Astrocyte of the spinal cord (primary cell): ENCODE data around the gene CRYBG2.

ENCODE experiments used
- DNase-seq: peaks from one replicate; pipeline ENCODE4 v3.0.0; 2011; ENCODE audit warnings: low read depth, low spot score
- H3K4me3 ChIP-seq: 2 replicates; pipeline ENCODE4 v1.5.1; 2011; ENCODE audit warnings: low read depth, mild to moderate bottlenecking, low read length, moderate library complexity
- CTCF ChIP-seq: IDR thresholded peaks from 2 replicates; pipeline ENCODE4 v1.5.1; 2012; ENCODE audit warnings: low read depth, mild to moderate bottlenecking, low read length, inconsistent platforms
- in situ Hi-C: cut with HindIII; loops from 2 replicates; pipeline ENCODE4 v1.10.0; 2017; ENCODE audit warnings: low sequenced_read_pairs

The CRYBG2 gene

DNA sequence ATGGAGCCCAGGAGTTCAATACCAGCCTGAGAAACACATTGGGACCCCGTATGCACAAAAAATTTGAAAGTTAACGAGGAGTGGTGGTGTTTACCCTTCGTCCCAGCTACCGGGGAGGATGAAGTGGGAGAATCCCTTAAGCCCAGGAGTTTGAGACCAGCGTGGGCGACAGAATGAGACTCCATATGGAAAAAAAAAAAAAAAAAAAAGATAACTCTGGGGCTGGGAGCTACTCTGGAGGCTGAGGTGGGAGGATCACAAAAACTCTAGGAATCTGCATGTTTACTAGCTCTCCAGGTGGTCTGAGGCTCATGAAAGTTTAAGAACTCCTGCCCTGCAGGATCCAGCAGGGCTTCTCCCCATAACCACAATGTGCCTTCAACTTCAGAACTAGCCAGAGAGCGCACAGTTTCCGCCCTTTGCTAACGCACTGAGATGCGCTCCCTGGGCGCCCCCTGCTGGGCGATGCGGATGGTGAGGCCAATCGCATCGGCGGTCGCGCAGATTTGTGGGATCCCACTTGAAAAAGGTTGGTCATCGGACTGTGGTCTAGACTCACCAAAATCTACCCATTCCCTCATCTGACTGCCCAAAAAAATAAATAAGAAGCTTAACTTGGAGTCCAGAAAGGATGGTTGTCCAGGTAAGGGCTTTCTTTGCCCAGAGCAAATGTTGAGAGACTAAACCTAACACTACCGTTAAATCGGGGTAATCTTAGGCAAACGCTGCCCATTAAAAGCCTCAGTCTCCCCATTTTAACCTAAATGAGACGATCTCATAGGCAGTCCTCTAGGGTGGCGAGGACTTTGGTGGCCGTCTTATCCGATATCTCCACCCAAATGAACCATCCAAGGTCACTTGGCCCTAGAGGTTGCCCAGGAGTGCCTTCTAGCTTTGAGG, 9.9 kb upstream of the CRYBG2 start:
- DNase-seq = peak; percentile 62
- TF ChIP-seq CTCF = peak; percentile 98
- H3K4me3 ChIP-seq = no peak overlapping the region
- in situ Hi-C loops = no loop called here

GRCh38 chr1:26362331-26362730, 8.4 kb upstream of the CRYBG2 start:
- in situ Hi-C loops = no loop called here
- H3K4me3 ChIP-seq = no peak overlapping the region
- no peak for DNase-seq
- no peak for TF ChIP-seq CTCF

DNA sequence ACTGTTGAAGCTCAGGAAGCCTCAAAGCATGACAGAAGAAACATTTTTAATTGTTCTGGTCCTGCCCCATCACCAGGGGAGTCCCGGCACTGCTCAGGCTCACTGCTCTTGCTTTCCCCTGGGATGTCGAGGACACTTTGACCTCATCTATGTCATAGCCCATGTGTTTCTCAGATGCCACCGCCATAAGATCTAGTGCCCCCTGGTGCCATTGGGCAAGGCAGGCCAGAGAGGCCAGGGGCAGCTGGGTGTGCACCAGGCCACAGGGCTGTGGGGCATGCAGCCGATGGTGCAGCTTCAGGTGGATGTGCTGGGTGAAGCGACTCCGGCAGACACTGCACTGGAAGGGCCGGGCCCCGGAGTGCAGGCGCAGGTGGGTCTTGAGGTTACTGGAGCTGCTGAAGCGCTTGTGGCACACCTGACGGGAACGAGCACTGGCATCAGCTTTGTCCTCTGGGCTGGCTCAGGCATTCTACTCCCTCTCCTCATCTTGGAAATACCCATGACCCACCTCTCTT, 7.7 kb upstream of the CRYBG2 start:
- H3K4me3 ChIP-seq = no peak overlapping the region
- in situ Hi-C loops = no loop called here
- no peak for TF ChIP-seq CTCF
- no peak for DNase-seq

GRCh38 chr1:26360807-26361604, 7.1 kb upstream of the CRYBG2 start:
- in situ Hi-C loops = no loop called here
- DNase-seq = no peak
- TF ChIP-seq CTCF = no peak
- no peak overlapping the region for H3K4me3 ChIP-seq

DNA sequence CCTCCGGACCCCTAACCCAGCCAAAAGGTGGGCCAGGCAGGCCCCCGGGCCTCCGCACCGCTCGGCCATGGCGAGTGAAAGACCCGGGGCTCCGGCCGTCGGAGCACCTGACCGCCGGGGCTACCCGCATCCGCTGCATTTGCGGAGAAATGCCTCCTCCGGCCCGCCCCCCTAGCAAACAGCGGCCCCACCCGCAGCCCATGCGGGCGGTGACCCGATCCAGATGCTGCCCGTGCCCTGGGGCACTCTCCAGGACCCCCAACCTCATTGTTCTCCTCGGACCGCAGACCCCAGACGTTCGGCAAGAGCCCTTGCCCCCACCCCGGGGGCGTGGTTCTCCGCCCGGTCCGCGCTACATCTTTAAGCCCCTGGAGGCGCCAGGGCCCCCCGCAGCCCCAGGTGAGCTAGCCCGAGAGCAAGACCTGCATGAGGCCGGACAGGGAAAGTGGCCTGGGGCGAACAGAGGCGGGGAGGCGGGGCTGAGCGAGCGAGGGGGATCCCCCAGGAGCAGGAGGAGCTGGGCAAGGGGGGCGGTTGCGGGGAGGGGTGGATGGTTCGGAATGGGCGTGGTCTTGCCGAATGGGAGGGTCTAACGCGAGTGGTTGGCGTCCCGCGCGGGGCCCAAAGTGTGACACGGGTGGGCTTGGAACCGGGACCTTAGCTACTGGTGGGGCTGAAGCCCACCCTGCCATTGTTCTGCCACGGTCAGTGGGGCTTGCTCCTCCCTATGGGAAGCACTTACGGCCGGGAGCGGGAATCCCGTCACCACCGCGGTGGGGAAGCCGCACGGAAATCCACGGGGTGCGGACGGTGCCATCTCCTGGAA, 6.3 kb upstream of the CRYBG2 start:
- in situ Hi-C loops = no loop called here
- no peak for DNase-seq
- no peak for TF ChIP-seq CTCF
- peak overlapping the region; percentile 18 for H3K4me3 ChIP-seq
